Prostate gland (tissue), 2 donors: Measurements from ENCODE around the gene FMC1. TPM values are rescaled to one million over a fixed set of nuclear protein-coding genes. Genes with fewer than 3 reads are reported as not detected.

ENCODE experiments used
- DNase-seq: peaks from one replicate; pipeline ENCODE4 v3.0.0-alpha.2; 2019; ENCODE audit warnings: low spot score
- H3K27ac ChIP-seq, 2 donors: fragments of 200-600 bp; sonication (generic); 2 replicates each; pipeline ENCODE4 v1.5.1; 2017 to 2019
- H3K27me3 ChIP-seq: fragments of 200-600 bp; sonication (generic); replicated peaks from 2 replicates; pipeline ENCODE4 v1.5.1; 2019; ENCODE audit not compliant: insufficient read depth
- H3K36me3 ChIP-seq, 2 donors: fragments of 200-600 bp; sonication (generic); 1 replicate in 1 of 2; 2 replicates in 1 of 2; pipeline versions ENCODE4 v1.5.1 to v1.8.1; 2017 to 2019
- H3K4me1 ChIP-seq: fragments of 200-600 bp; sonication (generic); replicated peaks from 2 replicates; pipeline ENCODE4 v1.5.1; 2019
- H3K4me3 ChIP-seq, 2 donors: fragments of 200-600 bp; sonication (generic); 2 replicates each; pipeline ENCODE4 v1.5.1; 2017 to 2019
- H3K9me3 ChIP-seq: fragments of 200-600 bp; sonication (generic); 2 replicates; pipeline ENCODE4 v1.5.1; 2017
- POLR2A ChIP-seq: fragments of 450-650 bp; IDR thresholded peaks from one replicate; pipeline ENCODE4 v1.6.1; 2016; ENCODE audit warnings: antibody characterized with exemption, mild to moderate bottlenecking
- POLR2AphosphoS5 ChIP-seq: sonication (generic); formaldehyde crosslinking; IDR thresholded peaks from one replicate; pipeline ENCODE4 v1.6.1; 2017; ENCODE audit warnings: antibody characterized with exemption
- WGBS: methylation state at CpG from one replicate; pipeline ENCODE4 v1.1.5; 2018; 5-methylcytosine and 5-hydroxymethylcytosine counted together
- intact Hi-C: fragments of 100-400 bp; cut with DNase I; formaldehyde crosslinking; loops from one replicate; pipeline ENCODE4 v1.14.2; 2022
- total RNA-seq, 2 donors: library from RNA; depleted of rRNA; stranded (reverse); fragments of >200 nt; gene quantifications; one replicate each; pipeline ENCODE4 v1.1.0, GENCODE V29; 2016
- TF ChIP-seq, protein P1 (sequence below), 4 experiments: fragments of 200-600 bp in 2 of 4; fragments of 450-650 bp in 2 of 4; sonication (generic) in 2 of 4; IDR thresholded peaks; 1 replicate in 3 of 4; 2 replicates in 1 of 4; pipeline ENCODE4 v1.5.1; 2016 to 2019; ENCODE audit warnings: antibody characterized with exemption in 4 of 4, mild to moderate bottlenecking in 2 of 4, moderate library complexity in 2 of 4

Gene FMC1
- total RNA-seq, 2 donors from 2014 or later = 17.8 to 29.6 TPM

DNA sequence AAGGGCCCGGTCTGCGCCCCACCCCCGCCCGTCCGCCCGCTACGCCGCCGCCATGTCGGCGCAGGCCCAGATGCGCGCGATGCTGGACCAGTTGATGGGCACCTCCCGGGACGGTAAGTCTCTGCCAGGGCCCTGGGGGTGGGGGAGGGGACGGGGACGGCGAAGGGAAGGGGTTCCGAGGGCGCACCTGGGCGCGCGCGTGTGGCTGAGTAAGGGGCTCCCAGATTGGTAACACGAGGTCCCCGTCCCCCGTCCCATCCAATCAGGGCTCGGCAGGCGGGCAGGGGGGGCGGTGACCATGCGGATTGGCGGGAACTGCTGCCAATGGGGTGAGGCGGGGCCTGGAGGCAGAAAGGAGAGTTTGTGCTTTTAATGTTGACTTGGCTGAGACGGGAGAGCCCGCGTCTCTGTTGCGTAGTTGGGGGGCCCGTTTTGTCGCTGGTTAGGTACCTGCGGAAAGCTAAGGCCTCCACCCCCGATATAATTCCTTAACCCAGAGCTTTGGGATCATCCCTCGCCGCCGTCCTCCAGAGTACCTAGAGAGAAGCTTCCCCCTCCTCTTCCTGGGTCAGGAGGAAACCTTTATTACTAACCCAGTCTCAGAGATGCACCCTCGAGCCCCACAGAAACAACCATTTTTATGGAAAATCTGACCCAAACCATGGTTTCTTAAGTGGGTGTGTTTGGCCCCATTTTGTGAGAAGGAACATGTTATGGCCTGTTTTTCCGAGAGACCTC, 19.2 kb downstream of the FMC1 start:
- H3K27me3 ChIP-seq = no peaks in the 10 kb centered on the region
- DNase-seq = peak; percentile 99
- 1% methylated on average over 43 of the region's 47 CpGs for WGBS
- H3K9me3 ChIP-seq = no peaks in the 10 kb centered on the region
- H3K27ac ChIP-seq = peak overlapping the region; percentile 99 to 100
- no peaks in the 10 kb centered on the region for H3K4me1 ChIP-seq
- TF ChIP-seq, protein P1, sequence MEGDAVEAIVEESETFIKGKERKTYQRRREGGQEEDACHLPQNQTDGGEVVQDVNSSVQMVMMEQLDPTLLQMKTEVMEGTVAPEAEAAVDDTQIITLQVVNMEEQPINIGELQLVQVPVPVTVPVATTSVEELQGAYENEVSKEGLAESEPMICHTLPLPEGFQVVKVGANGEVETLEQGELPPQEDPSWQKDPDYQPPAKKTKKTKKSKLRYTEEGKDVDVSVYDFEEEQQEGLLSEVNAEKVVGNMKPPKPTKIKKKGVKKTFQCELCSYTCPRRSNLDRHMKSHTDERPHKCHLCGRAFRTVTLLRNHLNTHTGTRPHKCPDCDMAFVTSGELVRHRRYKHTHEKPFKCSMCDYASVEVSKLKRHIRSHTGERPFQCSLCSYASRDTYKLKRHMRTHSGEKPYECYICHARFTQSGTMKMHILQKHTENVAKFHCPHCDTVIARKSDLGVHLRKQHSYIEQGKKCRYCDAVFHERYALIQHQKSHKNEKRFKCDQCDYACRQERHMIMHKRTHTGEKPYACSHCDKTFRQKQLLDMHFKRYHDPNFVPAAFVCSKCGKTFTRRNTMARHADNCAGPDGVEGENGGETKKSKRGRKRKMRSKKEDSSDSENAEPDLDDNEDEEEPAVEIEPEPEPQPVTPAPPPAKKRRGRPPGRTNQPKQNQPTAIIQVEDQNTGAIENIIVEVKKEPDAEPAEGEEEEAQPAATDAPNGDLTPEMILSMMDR (IDR thresholded peaks at IDR 0.05) = no peak
- TF ChIP-seq POLR2AphosphoS5 (peak; percentile 92), POLR2A (peak; percentile 93)
- H3K36me3 ChIP-seq = no peaks in the 10 kb centered on the region
- intact Hi-C loops = loop anchor here (10.0 kb wide), 2 partner anchors 126 to 704 kb away; partner anchors contain the start of genes PARP12 and UBN2
- H3K4me3 ChIP-seq = peak overlapping the region; percentile 75 to 98

DNA sequence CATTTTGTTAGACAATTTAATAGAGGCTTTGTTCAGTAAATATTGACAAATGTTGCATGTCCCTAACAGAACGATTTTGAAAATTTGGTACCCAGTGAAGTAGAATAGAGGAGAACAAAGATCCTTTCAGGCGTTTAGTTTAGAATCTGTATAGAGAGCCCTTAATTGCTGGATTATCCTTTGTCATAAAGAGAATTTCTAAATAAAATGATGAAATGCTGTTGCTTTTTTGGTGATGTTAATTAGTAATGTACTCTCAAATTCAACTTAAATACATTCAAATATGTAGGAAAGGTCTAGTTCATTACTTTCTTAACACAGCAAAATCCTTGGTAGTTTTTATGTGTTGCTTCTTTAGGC, 19.8 kb downstream of the FMC1 start:
- H3K4me3 ChIP-seq = peak overlapping the region; percentile 75 to 98
- intact Hi-C loops = loop anchor here (10.0 kb wide), 2 partner anchors 126 to 704 kb away; partner anchors contain the start of genes PARP12 and UBN2
- no peaks in the 10 kb centered on the region for H3K4me1 ChIP-seq
- no peaks in the 10 kb centered on the region for H3K36me3 ChIP-seq
- H3K27ac ChIP-seq = peak overlapping the region; percentile 99 to 100
- no peaks in the 10 kb centered on the region for H3K27me3 ChIP-seq
- TF ChIP-seq, protein P1 (IDR thresholded peaks at IDR 0.05) = no peak
- no peak for TF ChIP-seq POLR2A
- TF ChIP-seq POLR2AphosphoS5 = no peak
- WGBS = 0% methylated on average over 2 of the region's 2 CpGs
- DNase-seq = no peak
- no peaks in the 10 kb centered on the region for H3K9me3 ChIP-seq

DNA sequence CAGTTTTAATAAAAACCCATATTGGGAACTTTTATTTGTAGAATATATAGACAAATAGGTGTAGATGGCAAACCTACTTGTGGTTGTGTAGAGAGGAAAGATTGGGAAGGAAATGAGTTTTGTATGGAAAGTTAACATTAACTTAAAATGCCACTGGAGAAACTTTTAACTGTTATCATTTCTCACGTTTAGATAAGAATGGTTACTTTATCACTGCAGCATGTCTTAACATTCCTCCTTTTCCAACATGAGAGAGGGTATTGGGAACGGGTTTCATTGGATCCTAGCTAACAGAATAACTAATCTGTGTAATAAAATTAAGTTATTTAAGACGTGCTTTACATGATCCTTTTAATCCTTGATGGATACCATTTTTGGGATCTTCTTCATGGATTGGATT, 20.4 kb downstream of the FMC1 start:
- no peaks in the 10 kb centered on the region for H3K4me1 ChIP-seq
- intact Hi-C loops = loop anchor here (10.0 kb wide), 2 partner anchors 127 to 703 kb away; partner anchors contain the start of genes PARP12 and UBN2
- TF ChIP-seq POLR2AphosphoS5 (no peak), POLR2A (no peak)
- TF ChIP-seq, protein P1 (IDR thresholded peaks at IDR 0.05) = no peak
- no peaks in the 10 kb centered on the region for H3K36me3 ChIP-seq
- no peaks in the 10 kb centered on the region for H3K27me3 ChIP-seq
- H3K4me3 ChIP-seq = peak overlapping the region; percentile 75 to 98
- H3K27ac ChIP-seq = peak overlapping the region; percentile 99 to 100
- H3K9me3 ChIP-seq = no peaks in the 10 kb centered on the region
- no peak for DNase-seq
- 10% methylated on average over 3 of the region's 3 CpGs for WGBS

DNA sequence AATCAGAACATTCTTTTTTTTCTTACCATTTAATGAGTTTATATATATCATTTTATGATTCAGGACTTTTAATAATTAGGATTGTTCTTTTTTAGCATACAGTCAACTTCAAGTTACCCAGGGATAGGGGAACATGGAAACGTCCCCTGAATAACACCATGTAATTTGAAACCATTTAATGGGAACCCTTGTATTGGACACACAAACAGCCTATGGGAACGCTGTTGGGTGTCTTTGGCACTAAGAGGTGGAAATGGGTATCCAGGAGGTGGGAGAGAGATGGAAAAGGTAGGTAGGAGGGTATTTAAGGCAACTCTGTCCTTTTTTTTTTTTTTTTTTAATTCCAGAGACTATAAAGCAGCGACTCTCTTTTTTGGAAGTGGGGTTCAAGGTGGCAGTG, 21.2 kb downstream of the FMC1 start:
- H3K4me1 ChIP-seq = no peaks in the 10 kb centered on the region
- no peak for DNase-seq
- H3K36me3 ChIP-seq = no peaks in the 10 kb centered on the region
- 28% methylated on average over 3 of the region's 3 CpGs for WGBS
- H3K9me3 ChIP-seq = no peaks in the 10 kb centered on the region
- no peak overlapping the region for H3K4me3 ChIP-seq
- no peaks in the 10 kb centered on the region for H3K27me3 ChIP-seq
- intact Hi-C loops = loop anchor here (10.0 kb wide), 2 partner anchors 128 to 702 kb away; partner anchors contain the start of genes PARP12 and UBN2
- H3K27ac ChIP-seq = peak overlapping the region; percentile 99 to 100
- TF ChIP-seq POLR2AphosphoS5 = no peak
- TF ChIP-seq, protein P1 (IDR thresholded peaks at IDR 0.05) = no peak
- no peak for TF ChIP-seq POLR2A
